T-helper 2 cell treated with Interferon-gamma antibody and Interleukin-4, amounts not matched to agents 5 μg/mL and 100 μg/mL, for 36 hours (primary cell): ENCODE measurements around the gene LSR.

Experiments used
- DNase-seq: peaks from one replicate; pipeline ENCODE4 v3.0.0; 2021; ENCODE audit warnings: low spot score
- H3K27ac Mint-ChIP-seq: one replicate; pipeline ENCODE4 v1.8.0; 2021; ENCODE audit warnings: mild to moderate bottlenecking, mixed read lengths
- H3K27me3 Mint-ChIP-seq: one replicate; pipeline ENCODE4 v1.8.0; 2021; ENCODE audit warnings: low read depth, mixed read lengths
- H3K36me3 Mint-ChIP-seq: one replicate; pipeline ENCODE4 v1.8.0; 2021; ENCODE audit warnings: low read depth, mixed read lengths
- H3K4me1 Mint-ChIP-seq: one replicate; pipeline ENCODE4 v1.8.0; 2021; ENCODE audit warnings: low read depth, mixed read lengths
- H3K4me3 Mint-ChIP-seq: one replicate; pipeline ENCODE4 v1.8.0; 2022; ENCODE audit warnings: mild to moderate bottlenecking, moderate library complexity, mixed read lengths
- H3K9me3 Mint-ChIP-seq: one replicate; pipeline ENCODE4 v1.8.0; 2021; ENCODE audit warnings: mixed read lengths

LSR gene, protein sequence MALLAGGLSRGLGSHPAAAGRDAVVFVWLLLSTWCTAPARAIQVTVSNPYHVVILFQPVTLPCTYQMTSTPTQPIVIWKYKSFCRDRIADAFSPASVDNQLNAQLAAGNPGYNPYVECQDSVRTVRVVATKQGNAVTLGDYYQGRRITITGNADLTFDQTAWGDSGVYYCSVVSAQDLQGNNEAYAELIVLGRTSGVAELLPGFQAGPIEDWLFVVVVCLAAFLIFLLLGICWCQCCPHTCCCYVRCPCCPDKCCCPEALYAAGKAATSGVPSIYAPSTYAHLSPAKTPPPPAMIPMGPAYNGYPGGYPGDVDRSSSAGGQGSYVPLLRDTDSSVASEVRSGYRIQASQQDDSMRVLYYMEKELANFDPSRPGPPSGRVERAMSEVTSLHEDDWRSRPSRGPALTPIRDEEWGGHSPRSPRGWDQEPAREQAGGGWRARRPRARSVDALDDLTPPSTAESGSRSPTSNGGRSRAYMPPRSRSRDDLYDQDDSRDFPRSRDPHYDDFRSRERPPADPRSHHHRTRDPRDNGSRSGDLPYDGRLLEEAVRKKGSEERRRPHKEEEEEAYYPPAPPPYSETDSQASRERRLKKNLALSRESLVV

GRCh38 chr19:35248310-35249145 lies at the start of gene LSR:
LSR (plus strand) TSS chr19:35249002; CDS start chr19:35249023, 21 bp downstream.
- no peaks in the 10 kb centered on the region for H3K36me3 Mint-ChIP-seq
- peaks cover 64% of the 10 kb centered on the region for H3K27me3 Mint-ChIP-seq
- no peak for DNase-seq
- H3K27ac Mint-ChIP-seq, result no peak within 1 kb of the TSS
- H3K4me3 Mint-ChIP-seq, result peak within 1 kb of the TSS; percentile 64
- H3K9me3 Mint-ChIP-seq, result no peaks in the 10 kb centered on the region
- H3K4me1 Mint-ChIP-seq, result peaks cover 9% of the 10 kb centered on the region

GRCh38 chr19:35199481-35199880 lies 49.3 kb upstream of the LSR start:
- Mint-ChIP-seq H3K4me3 (no peak overlapping the region), H3K27me3 (peaks cover 10% of the 10 kb centered on the region), H3K4me1 (peaks cover 21% of the 10 kb centered on the region), H3K27ac (no peak overlapping the region), H3K9me3 (no peaks in the 10 kb centered on the region), H3K36me3 (no peaks in the 10 kb centered on the region)
- no peak for DNase-seq

DNA sequence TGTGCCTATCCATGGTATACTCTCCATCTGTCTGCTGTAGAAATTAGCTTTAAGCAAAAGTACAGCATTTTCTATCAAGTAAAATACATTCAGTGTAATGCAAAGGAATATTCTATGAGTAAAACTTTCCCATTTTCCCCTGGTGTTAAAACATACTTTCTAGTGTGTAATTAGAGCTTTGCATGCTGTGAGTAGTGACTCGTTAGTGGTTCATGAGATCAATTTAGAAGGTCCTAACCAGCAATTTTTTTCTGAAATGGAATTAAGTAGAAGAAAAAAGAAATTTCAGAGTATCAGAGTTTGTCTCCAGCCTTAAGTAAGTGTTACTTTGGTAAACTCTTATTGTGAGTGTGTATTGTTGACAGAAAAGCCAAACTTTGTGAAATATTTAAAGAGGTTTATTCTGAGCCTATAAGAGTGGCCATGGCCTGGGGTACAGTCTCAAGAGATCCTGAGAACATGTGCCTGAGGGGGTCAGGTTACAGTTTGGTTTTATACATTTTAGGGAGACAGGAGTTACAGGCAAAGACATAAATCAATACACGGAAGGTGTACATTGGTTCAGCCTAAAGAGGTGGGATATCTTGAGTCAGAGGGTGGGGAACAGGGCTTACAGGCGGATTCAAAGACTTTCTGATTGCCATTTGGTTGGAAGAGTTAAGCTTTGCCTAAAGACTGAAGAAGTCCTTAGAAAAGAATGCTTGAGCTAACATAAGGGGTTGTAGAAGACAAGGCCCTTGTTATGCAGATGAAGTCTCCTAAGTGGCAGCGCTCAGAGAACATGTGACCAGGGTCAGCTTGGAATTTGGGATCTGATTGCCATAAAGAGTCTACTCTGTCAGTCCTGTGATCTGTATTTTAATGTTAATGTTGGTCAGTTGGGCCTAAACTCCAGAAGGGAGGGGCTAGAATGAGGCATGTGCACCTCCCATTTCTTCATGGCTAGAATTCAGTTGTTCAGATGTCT lies 45.8 kb upstream of the LSR start:
- no peak overlapping the region for H3K4me3 Mint-ChIP-seq
- peaks cover 6% of the 10 kb centered on the region for H3K9me3 Mint-ChIP-seq
- peaks cover 2% of the 10 kb centered on the region for H3K36me3 Mint-ChIP-seq
- peaks cover 49% of the 10 kb centered on the region for H3K4me1 Mint-ChIP-seq
- H3K27ac Mint-ChIP-seq, result peak overlapping the region; percentile 54
- DNase-seq, result no peak
- peaks cover 6% of the 10 kb centered on the region for H3K27me3 Mint-ChIP-seq

- H3K27ac Mint-ChIP-seq, result peak overlapping the region; percentile 98
- H3K4me3 Mint-ChIP-seq, result peak overlapping the region; percentile 86
- peaks cover 57% of the 10 kb centered on the region for H3K4me1 Mint-ChIP-seq
Measured at GRCh38 chr19:35204799-35205732, 43.7 kb upstream of the LSR start.

DNA sequence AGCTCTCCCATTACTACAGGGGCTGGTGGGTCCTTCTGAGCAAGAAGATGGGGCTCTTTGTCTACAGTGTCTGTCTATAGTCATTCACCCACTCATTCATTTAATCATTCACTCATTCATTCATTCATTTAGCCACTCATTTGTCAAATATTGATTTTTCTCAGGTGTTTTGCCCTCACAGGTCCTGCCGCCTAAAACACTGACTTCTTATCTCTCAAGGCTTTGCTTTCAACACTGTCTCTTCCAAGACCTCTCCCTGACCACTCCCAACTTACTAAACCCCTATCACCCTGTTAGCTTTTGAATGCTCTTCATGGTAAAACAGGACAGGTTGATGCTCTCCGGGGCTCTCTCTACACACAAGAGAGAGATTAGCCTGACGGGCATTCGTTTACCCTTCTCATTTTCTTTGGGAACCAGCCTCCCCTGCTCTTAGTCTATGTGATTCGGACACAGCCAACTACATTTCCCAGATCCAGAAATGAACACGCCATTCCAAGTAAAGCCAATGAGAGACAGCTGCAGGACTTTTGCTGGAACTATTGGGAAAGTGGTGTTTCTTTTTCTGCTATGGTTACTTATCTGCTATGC lies 43.0 kb upstream of the LSR start:
- no peak for DNase-seq
- Mint-ChIP-seq H3K9me3 (peaks cover 8% of the 10 kb centered on the region), H3K4me3 (peak overlapping the region; percentile 86), H3K27ac (peak overlapping the region; percentile 98), H3K27me3 (no peaks in the 10 kb centered on the region), H3K4me1 (peaks cover 58% of the 10 kb centered on the region), H3K36me3 (peaks cover 6% of the 10 kb centered on the region)

More at GRCh38 chr19:35204799-35205732, 43.7 kb upstream of the LSR start:
- peaks cover 8% of the 10 kb centered on the region for H3K9me3 Mint-ChIP-seq
- H3K27me3 Mint-ChIP-seq, result no peaks in the 10 kb centered on the region
- peak; percentile 10 for DNase-seq
- peaks cover 6% of the 10 kb centered on the region for H3K36me3 Mint-ChIP-seq

GRCh38 chr19:35206379-35206778 lies 42.4 kb upstream of the LSR start:
- peak; percentile 54 for DNase-seq
- H3K27ac Mint-ChIP-seq, result peak overlapping the region; percentile 98
- H3K9me3 Mint-ChIP-seq, result peaks cover 8% of the 10 kb centered on the region
- peaks cover 6% of the 10 kb centered on the region for H3K36me3 Mint-ChIP-seq
- H3K27me3 Mint-ChIP-seq, result no peaks in the 10 kb centered on the region
- H3K4me3 Mint-ChIP-seq, result peak overlapping the region; percentile 86
- H3K4me1 Mint-ChIP-seq, result peaks cover 58% of the 10 kb centered on the region

DNA sequence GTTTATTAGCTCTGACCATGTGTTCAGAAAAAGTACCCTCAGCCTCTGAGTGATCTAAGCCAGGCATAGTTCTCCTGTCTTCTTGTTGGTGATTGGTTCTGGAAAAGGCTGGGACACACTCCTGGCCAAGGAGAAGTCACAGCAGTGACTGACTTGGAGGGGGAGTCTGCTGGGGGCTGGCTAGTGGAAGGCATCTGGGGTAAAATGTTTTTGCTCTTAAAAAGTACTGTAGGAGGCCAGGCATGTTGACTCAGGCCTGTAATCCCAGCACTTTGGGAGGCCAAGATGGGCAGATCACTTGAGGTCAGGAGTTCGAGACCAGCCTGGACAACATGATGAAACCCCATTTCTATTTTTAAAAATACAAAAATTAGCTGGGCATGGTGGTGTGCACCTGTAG lies 41.9 kb upstream of the LSR start:
- no peak for DNase-seq
- Mint-ChIP-seq H3K36me3 (peaks cover 6% of the 10 kb centered on the region), H3K27ac (peak overlapping the region; percentile 98), H3K27me3 (no peaks in the 10 kb centered on the region), H3K4me1 (peaks cover 62% of the 10 kb centered on the region), H3K9me3 (peaks cover 8% of the 10 kb centered on the region), H3K4me3 (peak overlapping the region; percentile 86)

DNA sequence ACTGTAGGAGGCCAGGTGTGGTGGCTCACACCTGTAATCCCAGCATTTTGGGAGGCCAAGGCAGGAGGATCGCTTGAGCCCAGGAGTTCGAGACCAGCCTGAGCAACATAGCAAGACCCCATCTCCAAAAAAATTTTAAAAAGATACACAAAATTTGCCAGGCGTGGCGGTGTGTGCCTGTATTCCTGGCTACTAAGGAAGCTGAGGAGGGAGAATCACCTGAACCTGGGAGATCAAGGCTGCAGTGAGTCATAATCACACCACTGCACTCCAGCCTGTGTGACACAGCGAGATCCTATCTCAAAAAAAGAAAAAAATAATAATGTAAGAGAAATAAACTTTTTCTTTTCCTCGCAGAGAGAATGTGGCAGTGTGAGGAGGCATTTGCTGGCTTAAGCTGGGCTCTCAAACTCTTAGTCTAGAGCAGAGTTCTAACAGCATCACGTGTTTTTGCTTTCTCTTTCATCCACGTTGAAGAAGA lies 41.4 kb upstream of the LSR start:
- Mint-ChIP-seq H3K9me3 (peaks cover 8% of the 10 kb centered on the region), H3K36me3 (peaks cover 8% of the 10 kb centered on the region), H3K4me3 (peak overlapping the region; percentile 50), H3K27ac (peak overlapping the region; percentile 98), H3K4me1 (peaks cover 67% of the 10 kb centered on the region), H3K27me3 (no peaks in the 10 kb centered on the region)
- no peak for DNase-seq

- H3K9me3 Mint-ChIP-seq, result peaks cover 8% of the 10 kb centered on the region
- no peaks in the 10 kb centered on the region for H3K27me3 Mint-ChIP-seq
- peaks cover 9% of the 10 kb centered on the region for H3K36me3 Mint-ChIP-seq
- H3K4me3 Mint-ChIP-seq, result peak overlapping the region; percentile 50
- H3K27ac Mint-ChIP-seq, result peak overlapping the region; percentile 98
- no peak for DNase-seq
- H3K4me1 Mint-ChIP-seq, result peaks cover 64% of the 10 kb centered on the region
Measured at GRCh38 chr19:35208121-35208520, 40.7 kb upstream of the LSR start.

DNA sequence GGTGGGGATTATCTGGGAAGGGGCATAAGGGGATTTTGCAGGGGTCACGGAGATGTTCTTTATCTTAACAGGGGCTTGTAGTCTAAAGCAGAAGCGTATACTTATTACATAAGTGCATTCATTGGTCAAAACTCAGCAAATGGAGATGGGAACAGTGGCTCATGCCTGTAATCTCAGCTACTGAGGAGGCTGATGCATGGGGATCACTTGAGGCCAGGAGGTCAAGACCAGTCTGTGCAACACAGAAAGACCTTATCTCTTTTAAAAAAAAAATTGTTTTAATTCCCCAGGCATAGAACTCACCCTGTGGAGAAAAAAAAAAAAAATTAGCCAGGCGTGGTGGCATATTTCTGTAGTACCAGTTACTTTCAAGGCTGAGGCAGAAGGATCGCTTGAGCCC lies 39.2 kb upstream of the LSR start:
- Mint-ChIP-seq H3K4me3 (no peak overlapping the region), H3K9me3 (peaks cover 8% of the 10 kb centered on the region), H3K36me3 (peaks cover 9% of the 10 kb centered on the region), H3K27ac (peak overlapping the region; percentile 77), H3K27me3 (no peaks in the 10 kb centered on the region), H3K4me1 (peaks cover 70% of the 10 kb centered on the region)
- DNase-seq, result no peak

DNA sequence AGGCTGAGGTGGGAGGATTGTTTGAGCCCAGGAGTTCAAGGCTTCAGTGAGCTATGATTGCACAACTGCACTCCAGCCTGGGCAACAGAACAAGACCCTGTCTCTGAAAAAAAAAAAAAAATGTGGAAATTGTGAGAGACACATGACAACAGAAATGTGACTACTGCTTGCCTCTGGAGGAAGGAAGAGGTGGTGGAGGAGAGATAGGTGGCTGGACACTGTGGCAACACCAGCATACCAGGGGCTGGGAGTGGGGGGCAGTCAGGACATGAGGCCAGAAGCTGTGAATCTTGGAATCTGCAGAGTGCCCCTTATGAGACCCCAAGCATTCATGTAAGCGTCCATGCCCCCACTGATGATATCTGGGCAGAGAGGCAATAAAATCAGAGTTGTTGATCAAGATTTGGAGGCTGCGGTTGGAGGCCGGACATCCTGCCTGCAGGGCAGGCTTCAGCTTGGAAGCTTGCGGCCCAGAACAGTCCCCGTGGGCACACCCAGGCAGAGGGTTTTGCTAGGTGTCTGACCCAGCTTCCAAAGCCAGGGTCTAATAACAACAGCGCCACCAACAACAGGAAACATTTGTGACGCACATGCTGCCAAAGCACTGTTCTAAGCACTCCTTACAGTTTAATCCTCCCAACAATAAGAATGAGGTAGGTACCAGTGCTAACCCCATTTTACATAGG lies 37.1 kb upstream of the LSR start:
- Mint-ChIP-seq H3K9me3 (peaks cover 5% of the 10 kb centered on the region), H3K27ac (peak overlapping the region; percentile 94), H3K36me3 (peaks cover 9% of the 10 kb centered on the region), H3K4me3 (peak overlapping the region; percentile 73), H3K4me1 (peaks cover 62% of the 10 kb centered on the region), H3K27me3 (no peaks in the 10 kb centered on the region)
- DNase-seq, result peak; percentile 46
